Measurements from ENCODE around the gene COL18A1.

The COL18A1 gene

DNA sequence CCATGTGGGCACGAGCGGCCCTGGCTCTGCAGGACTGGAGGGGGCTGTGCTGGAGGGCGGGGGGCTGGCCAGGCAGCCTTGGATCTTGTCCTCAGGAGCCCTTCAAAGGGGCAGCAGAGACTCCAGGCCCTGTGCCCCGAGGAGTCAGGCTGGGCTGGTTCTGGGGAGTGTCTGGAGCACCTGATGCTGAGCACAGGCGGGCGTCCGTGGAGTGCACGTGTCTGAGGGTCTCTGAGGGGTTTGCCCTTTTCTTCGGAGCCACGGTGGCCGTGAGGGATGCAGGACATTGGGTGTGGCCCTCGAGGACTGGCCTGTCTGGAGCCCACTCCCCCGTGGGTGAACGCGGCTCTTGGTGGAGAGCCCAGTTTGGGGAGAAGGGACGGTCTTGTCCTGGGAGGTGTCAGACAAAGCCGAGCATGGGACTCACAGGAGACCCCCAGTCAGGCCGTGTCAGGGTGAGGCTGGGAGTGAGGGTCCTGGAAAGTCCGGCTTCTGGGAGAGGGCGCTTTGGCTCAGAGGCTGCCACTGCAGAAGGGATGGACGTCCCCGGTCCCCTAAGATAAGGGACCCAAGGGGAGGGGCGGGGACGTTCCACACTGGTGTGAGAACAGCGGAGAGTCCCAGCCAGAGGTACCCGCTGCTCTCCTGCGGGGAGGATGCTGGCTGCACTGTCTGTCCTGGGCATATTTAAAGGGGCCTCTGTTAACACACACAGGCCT lies 60.8 kb downstream of the COL18A1 start:
- DNase-seq (ENCODE audit: extremely low spot score): no peak
- ChIA-PET POLR2A (no interaction called here), CTCF (no interaction called here)
- TF ChIP-seq FOXA1 (IDR thresholded peaks at IDR 0.05) (no peak), TARDBP (IDR thresholded peaks at IDR 0.05) (no peak), FOXK2 (IDR thresholded peaks at IDR 0.05) (no peak), HDGF (IDR thresholded peaks at IDR 0.05; ENCODE audit: borderline replicate concordance) (no peak), NFRKB (IDR thresholded peaks at IDR 0.05) (no peak)
- TF ChIP-seq, protein P1, sequence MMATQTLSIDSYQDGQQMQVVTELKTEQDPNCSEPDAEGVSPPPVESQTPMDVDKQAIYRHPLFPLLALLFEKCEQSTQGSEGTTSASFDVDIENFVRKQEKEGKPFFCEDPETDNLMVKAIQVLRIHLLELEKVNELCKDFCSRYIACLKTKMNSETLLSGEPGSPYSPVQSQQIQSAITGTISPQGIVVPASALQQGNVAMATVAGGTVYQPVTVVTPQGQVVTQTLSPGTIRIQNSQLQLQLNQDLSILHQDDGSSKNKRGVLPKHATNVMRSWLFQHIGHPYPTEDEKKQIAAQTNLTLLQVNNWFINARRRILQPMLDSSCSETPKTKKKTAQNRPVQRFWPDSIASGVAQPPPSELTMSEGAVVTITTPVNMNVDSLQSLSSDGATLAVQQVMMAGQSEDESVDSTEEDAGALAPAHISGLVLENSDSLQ (IDR thresholded peaks at IDR 0.05): no peak

- ChIA-PET POLR2A (no interaction called here), CTCF (no interaction called here)
- TF ChIP-seq ZNF384 (IDR thresholded peaks at IDR 0.05) (no peak), SUZ12 (IDR thresholded peaks at IDR 0.05) (no peak), FOXK2 (IDR thresholded peaks at IDR 0.05) (no peak), CTBP1 (IDR thresholded peaks at IDR 0.05; ENCODE audit: borderline replicate concordance) (no peak), NFRKB (IDR thresholded peaks at IDR 0.05) (no peak), HDGF (IDR thresholded peaks at IDR 0.05; ENCODE audit: borderline replicate concordance) (no peak), BHLHE40 (IDR thresholded peaks at IDR 0.05; ENCODE audit: borderline replicate concordance) (no peak), LEF1 (IDR thresholded peaks at IDR 0.05; ENCODE audit: borderline replicate concordance) (no peak), FOXM1 (IDR thresholded peaks at IDR 0.05; ENCODE audit: borderline replicate concordance) (no peak)
- TF ChIP-seq, protein P1 (IDR thresholded peaks at IDR 0.05): no peak
- DNase-seq (ENCODE audit: extremely low spot score): no peak
Measured at GRCh38 chr21:45466330-45467220, 61.6 kb downstream of the COL18A1 start.

DNA sequence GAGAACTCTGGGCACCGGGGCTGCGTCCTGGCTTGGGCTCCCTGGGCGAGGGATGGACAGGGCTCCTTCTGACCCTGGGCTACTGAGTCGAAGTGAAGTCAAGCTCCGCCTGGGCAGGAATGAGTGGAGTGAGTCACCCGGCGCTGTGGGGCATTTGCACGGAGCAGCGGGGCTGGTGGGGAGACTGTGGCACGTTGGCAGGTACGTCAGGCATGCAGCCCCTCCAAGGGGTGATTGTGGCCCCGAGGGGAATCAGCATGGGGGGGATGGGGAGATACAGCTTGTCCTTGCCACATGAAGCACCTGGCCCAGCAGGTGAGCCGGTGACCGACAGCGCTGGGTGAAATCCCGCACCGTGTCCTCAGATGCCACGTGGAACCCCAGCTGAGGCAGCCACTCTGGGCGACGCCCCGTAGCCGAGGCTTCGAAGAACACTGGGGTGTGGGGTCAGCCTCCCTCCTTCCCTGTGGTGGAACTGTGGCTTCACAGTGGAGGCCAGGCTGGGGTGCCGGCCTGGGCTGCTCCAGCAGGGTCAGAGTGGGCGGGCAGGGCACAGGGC lies 62.3 kb downstream of the COL18A1 start:
- POLR2A ChIA-PET: no interaction called here
- DNase-seq (ENCODE audit: extremely low spot score): no peak
- CTCF ChIA-PET: no interaction called here
- TF ChIP-seq ARNT (IDR thresholded peaks at IDR 0.05) (no peak), BHLHE40 (IDR thresholded peaks at IDR 0.05; ENCODE audit: borderline replicate concordance) (no peak), FOXM1 (IDR thresholded peaks at IDR 0.05; ENCODE audit: borderline replicate concordance) (no peak), CTBP1 (IDR thresholded peaks at IDR 0.05; ENCODE audit: borderline replicate concordance) (no peak), SP1 (IDR thresholded peaks at IDR 0.05) (no peak), HDGF (IDR thresholded peaks at IDR 0.05; ENCODE audit: borderline replicate concordance) (no peak), LEF1 (IDR thresholded peaks at IDR 0.05; ENCODE audit: borderline replicate concordance) (no peak), NFRKB (IDR thresholded peaks at IDR 0.05) (no peak), TARDBP (IDR thresholded peaks at IDR 0.05) (no peak), FOXK2 (IDR thresholded peaks at IDR 0.05) (no peak), ELF4 (IDR thresholded peaks at IDR 0.05) (no peak), L3MBTL2 (conservative IDR thresholded peaks at IDR 0.05) (no peak), SUZ12 (IDR thresholded peaks at IDR 0.05) (no peak), ZNF384 (IDR thresholded peaks at IDR 0.05) (no peak), FOXA1 (IDR thresholded peaks at IDR 0.05) (no peak)
- TF ChIP-seq, protein P1 (IDR thresholded peaks at IDR 0.05): no peak

DNA sequence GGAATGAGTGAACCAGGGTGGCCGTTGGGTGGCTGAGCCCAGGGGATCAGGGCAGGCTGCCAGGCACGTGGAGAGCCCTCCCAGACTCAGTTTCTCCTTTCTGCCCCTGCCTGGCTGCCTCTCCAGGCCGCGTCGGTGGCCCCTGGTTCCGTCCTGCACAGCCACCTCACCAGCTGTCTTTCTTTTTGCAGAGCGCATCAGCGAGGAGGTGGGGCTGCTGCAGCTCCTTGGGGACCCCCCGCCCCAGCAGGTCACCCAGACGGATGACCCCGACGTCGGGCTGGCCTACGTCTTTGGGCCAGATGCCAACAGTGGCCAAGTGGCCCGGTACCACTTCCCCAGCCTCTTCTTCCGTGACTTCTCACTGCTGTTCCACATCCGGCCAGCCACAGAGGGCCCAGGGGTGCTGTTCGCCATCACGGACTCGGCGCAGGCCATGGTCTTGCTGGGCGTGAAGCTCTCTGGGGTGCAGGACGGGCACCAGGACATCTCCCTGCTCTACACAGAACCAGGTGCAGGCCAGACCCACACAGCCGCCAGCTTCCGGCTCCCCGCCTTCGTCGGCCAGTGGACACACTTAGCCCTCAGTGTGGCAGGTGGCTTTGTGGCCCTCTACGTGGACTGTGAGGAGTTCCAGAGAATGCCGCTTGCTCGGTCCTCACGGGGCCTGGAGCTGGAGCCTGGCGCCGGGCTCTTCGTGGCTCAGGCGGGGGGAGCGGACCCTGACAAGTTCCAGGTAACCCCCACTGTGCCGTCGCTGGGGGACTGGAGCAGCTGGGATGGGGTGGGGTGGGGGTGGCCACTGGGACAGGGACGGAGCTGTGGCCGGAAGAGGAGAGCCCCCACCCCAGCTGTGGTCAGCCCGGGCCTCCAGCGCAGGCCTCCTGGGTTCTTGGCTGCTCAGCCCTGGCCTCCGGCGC lies 63.3 kb downstream of the COL18A1 start:
- no peak for TF ChIP-seq FOXM1 (IDR thresholded peaks at IDR 0.05; ENCODE audit: borderline replicate concordance)
- TF ChIP-seq SP1 (IDR thresholded peaks at IDR 0.05): no peak
- TF ChIP-seq CTBP1 (IDR thresholded peaks at IDR 0.05; ENCODE audit: borderline replicate concordance): no peak
- TF ChIP-seq TARDBP (IDR thresholded peaks at IDR 0.05): no peak
- TF ChIP-seq ARNT (IDR thresholded peaks at IDR 0.05): no peak
- no peak for TF ChIP-seq ELF4 (IDR thresholded peaks at IDR 0.05)
- TF ChIP-seq L3MBTL2 (conservative IDR thresholded peaks at IDR 0.05): no peak
- no peak for TF ChIP-seq BHLHE40 (IDR thresholded peaks at IDR 0.05; ENCODE audit: borderline replicate concordance)
- no peak for TF ChIP-seq FOXK2 (IDR thresholded peaks at IDR 0.05)
- no peak for TF ChIP-seq FOXA1 (IDR thresholded peaks at IDR 0.05)
- TF ChIP-seq SUZ12 (IDR thresholded peaks at IDR 0.05): no peak
- no peak for TF ChIP-seq LEF1 (IDR thresholded peaks at IDR 0.05; ENCODE audit: borderline replicate concordance)
- TF ChIP-seq, protein P1 (IDR thresholded peaks at IDR 0.05): no peak
- no peak for TF ChIP-seq HDGF (IDR thresholded peaks at IDR 0.05; ENCODE audit: borderline replicate concordance)
- TF ChIP-seq ZNF384 (IDR thresholded peaks at IDR 0.05): no peak
- CTCF ChIA-PET: no interaction called here
- POLR2A ChIA-PET: no interaction called here
- no peak for DNase-seq (ENCODE audit: extremely low spot score)

Data from HEK293T (cell line).